ENCODE measurements around the gene FAM136A. TPM values are rescaled to one million over a fixed set of nuclear protein-coding genes. Genes with fewer than 3 reads are reported as not detected.

The FAM136A gene
- total and polyA plus RNA-seq, 2 of the 13 experiments (the other 11 are each of a cell fraction or from before 2014, with no cell fraction given): 77.8 to 126 TPM

DNA sequence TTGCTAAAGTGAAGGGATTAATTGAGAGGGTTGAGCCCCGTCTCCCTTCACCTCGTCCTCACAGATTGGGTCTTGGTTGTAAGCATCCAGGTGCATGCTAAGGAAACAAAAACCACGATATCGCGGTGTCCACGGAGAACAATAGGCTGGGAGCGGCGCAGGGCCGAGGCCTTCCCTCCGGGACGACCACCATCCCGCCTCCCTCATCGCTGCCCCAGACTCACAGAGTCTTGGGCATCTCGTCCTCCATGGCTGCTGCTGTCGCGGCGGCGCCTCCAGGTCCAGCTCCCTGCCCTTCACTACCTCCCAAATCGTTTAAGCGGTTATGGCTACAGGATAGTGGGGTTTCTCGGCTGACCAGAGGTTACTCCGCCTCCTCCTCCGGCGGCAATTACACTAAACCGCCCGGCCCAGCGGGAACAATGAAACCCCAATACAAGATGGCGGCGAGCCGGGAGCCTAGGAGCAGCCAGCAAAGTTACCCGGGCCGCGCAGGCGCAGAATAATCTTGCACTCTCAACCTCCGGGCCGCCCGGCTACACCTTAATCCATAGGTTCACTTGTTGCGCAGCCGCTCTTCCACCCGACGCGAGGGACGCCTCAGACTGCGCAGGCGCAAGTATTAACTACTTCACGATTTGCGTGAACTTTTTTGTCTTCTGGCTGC, 53.6 kb downstream of the FAM136A start, which contains the start of gene TIA1 (continued):
- TF ChIP-seq FOXA1 (IDR thresholded peaks at IDR 0.05) (no peak), FOXA1 (CRISPR knock-in tag; IDR thresholded peaks at IDR 0.05) (no peak), TIGD3 (CRISPR knock-in tag; IDR thresholded peaks at IDR 0.05; ENCODE audit: borderline replicate concordance) (no peak), ZMYM3 (CRISPR knock-in tag; IDR thresholded peaks at IDR 0.05) (no peak; the same call in 1 of the 2 replicates), SAFB2 (CRISPR knock-in tag; IDR thresholded peaks at IDR 0.05; ENCODE audit: borderline replicate concordance, low read depth) (peak; percentile 98), KDM3A (CRISPR knock-in tag; IDR thresholded peaks at IDR 0.05; ENCODE audit: low read depth) (peak; percentile 86), PHF8 (CRISPR knock-in tag; IDR thresholded peaks at IDR 0.05) (peak; percentile 98), NR1H2 (CRISPR knock-in tag; IDR thresholded peaks at IDR 0.05; ENCODE audit: borderline replicate concordance, low read depth) (no peak), NFYC (CRISPR knock-in tag; IDR thresholded peaks at IDR 0.05) (no peak; the same call in 1 of the 2 replicates), ZEB1 (IDR thresholded peaks at IDR 0.05; ENCODE audit: insufficient replicate concordance, low read depth) (no peak), ZBTB25 (CRISPR knock-in tag; IDR thresholded peaks at IDR 0.05) (peak; percentile 91), BCL3 (CRISPR knock-in tag; IDR thresholded peaks at IDR 0.05) (peak; percentile 54; the same call in 1 of the 2 replicates)
- TF ChIP-seq, protein P1, sequence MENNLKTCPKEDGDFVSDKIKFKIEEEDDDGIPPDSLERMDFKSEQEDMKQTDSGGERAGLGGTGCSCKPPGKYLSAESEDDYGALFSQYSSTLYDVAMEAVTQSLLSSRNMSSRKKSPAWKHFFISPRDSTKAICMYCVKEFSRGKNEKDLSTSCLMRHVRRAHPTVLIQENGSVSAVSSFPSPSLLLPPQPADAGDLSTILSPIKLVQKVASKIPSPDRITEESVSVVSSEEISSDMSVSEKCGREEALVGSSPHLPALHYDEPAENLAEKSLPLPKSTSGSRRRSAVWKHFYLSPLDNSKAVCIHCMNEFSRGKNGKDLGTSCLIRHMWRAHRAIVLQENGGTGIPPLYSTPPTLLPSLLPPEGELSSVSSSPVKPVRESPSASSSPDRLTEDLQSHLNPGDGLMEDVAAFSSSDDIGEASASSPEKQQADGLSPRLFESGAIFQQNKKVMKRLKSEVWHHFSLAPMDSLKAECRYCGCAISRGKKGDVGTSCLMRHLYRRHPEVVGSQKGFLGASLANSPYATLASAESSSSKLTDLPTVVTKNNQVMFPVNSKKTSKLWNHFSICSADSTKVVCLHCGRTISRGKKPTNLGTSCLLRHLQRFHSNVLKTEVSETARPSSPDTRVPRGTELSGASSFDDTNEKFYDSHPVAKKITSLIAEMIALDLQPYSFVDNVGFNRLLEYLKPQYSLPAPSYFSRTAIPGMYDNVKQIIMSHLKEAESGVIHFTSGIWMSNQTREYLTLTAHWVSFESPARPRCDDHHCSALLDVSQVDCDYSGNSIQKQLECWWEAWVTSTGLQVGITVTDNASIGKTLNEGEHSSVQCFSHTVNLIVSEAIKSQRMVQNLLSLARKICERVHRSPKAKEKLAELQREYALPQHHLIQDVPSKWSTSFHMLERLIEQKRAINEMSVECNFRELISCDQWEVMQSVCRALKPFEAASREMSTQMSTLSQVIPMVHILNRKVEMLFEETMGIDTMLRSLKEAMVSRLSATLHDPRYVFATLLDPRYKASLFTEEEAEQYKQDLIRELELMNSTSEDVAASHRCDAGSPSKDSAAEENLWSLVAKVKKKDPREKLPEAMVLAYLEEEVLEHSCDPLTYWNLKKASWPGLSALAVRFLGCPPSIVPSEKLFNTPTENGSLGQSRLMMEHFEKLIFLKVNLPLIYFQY (CRISPR knock-in tag; IDR thresholded peaks at IDR 0.05; ENCODE audit: borderline replicate concordance): no peak
- TF ChIP-seq, protein P2, sequence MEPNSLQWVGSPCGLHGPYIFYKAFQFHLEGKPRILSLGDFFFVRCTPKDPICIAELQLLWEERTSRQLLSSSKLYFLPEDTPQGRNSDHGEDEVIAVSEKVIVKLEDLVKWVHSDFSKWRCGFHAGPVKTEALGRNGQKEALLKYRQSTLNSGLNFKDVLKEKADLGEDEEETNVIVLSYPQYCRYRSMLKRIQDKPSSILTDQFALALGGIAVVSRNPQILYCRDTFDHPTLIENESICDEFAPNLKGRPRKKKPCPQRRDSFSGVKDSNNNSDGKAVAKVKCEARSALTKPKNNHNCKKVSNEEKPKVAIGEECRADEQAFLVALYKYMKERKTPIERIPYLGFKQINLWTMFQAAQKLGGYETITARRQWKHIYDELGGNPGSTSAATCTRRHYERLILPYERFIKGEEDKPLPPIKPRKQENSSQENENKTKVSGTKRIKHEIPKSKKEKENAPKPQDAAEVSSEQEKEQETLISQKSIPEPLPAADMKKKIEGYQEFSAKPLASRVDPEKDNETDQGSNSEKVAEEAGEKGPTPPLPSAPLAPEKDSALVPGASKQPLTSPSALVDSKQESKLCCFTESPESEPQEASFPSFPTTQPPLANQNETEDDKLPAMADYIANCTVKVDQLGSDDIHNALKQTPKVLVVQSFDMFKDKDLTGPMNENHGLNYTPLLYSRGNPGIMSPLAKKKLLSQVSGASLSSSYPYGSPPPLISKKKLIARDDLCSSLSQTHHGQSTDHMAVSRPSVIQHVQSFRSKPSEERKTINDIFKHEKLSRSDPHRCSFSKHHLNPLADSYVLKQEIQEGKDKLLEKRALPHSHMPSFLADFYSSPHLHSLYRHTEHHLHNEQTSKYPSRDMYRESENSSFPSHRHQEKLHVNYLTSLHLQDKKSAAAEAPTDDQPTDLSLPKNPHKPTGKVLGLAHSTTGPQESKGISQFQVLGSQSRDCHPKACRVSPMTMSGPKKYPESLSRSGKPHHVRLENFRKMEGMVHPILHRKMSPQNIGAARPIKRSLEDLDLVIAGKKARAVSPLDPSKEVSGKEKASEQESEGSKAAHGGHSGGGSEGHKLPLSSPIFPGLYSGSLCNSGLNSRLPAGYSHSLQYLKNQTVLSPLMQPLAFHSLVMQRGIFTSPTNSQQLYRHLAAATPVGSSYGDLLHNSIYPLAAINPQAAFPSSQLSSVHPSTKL (CRISPR knock-in tag; IDR thresholded peaks at IDR 0.05): peak; percentile 65
- TF ChIP-seq, protein P3, sequence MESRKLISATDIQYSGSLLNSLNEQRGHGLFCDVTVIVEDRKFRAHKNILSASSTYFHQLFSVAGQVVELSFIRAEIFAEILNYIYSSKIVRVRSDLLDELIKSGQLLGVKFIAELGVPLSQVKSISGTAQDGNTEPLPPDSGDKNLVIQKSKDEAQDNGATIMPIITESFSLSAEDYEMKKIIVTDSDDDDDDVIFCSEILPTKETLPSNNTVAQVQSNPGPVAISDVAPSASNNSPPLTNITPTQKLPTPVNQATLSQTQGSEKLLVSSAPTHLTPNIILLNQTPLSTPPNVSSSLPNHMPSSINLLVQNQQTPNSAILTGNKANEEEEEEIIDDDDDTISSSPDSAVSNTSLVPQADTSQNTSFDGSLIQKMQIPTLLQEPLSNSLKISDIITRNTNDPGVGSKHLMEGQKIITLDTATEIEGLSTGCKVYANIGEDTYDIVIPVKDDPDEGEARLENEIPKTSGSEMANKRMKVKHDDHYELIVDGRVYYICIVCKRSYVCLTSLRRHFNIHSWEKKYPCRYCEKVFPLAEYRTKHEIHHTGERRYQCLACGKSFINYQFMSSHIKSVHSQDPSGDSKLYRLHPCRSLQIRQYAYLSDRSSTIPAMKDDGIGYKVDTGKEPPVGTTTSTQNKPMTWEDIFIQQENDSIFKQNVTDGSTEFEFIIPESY (CRISPR knock-in tag; IDR thresholded peaks at IDR 0.05): peak; percentile 53; the same call in 1 of the 2 replicates

Measured in HepG2 (cell line).